ENCODE results near the gene MTMR12.

The MTMR12 gene

GRCh38 chr5:32272746-32273145 lies 40.0 kb downstream of the MTMR12 start:
- no peak for DNase-seq

- DNase-seq, result no peak
Observed at GRCh38 chr5:32270946-32271345, 41.8 kb downstream of the MTMR12 start.

GRCh38 chr5:32270178-32270577 lies 42.6 kb downstream of the MTMR12 start:
- DNase-seq, result no peak

- DNase-seq, result no peak
Observed at GRCh38 chr5:32265902-32266301, 46.8 kb downstream of the MTMR12 start.

GRCh38 chr5:32264957-32265572 lies 47.7 kb downstream of the MTMR12 start:
- DNase-seq, result no peak

- no peak for DNase-seq
Observed at GRCh38 chr5:32263684-32264083, 49.1 kb downstream of the MTMR12 start.

GRCh38 chr5:32261198-32261597 lies 51.5 kb downstream of the MTMR12 start:
- no peak for DNase-seq

- DNase-seq, result no peak
Observed at GRCh38 chr5:32259033-32259432, 53.7 kb downstream of the MTMR12 start.

GRCh38 chr5:32258424-32258823 lies 54.3 kb downstream of the MTMR12 start:
- DNase-seq, result no peak

GRCh38 chr5:32255540-32255900 lies 57.2 kb downstream of the MTMR12 start:
- DNase-seq, result no peak

GRCh38 chr5:32254881-32255539 lies 57.7 kb downstream of the MTMR12 start:
- peak; percentile 96 for DNase-seq

GRCh38 chr5:32251871-32252458 lies 60.8 kb downstream of the MTMR12 start:
- no peak for DNase-seq

GRCh38 chr5:32249668-32250067 lies 63.1 kb downstream of the MTMR12 start:
- DNase-seq, result no peak

GRCh38 chr5:32245742-32246141 lies 67.0 kb downstream of the MTMR12 start:
- no peak for DNase-seq

GRCh38 chr5:32244017-32244416 lies 68.7 kb downstream of the MTMR12 start:
- DNase-seq, result no peak

- no peak for DNase-seq
Observed at GRCh38 chr5:32241034-32241783, 71.5 kb downstream of the MTMR12 start.

- no peak for DNase-seq
Observed at GRCh38 chr5:32239385-32239784, 73.4 kb downstream of the MTMR12 start.

GRCh38 chr5:32233696-32234447 lies 78.9 kb downstream of the MTMR12 start:
- no peak for DNase-seq

GRCh38 chr5:32233220-32233695 lies 79.5 kb downstream of the MTMR12 start:
- DNase-seq, result no peak

GRCh38 chr5:32232441-32233219 lies 80.1 kb downstream of the MTMR12 start:
- peak; percentile 70 for DNase-seq

- no peak for DNase-seq
Observed at GRCh38 chr5:32231929-32232328, 80.8 kb downstream of the MTMR12 start.

- no peak for DNase-seq
Observed at GRCh38 chr5:32231241-32231640, 81.5 kb downstream of the MTMR12 start.
